HCT116 (cell line): ENCODE results near the gene ATP4A. TPM values are rescaled to one million over a fixed set of nuclear protein-coding genes. Genes with fewer than 3 reads are reported as not detected.
A peak's percentile ranks its signal among the peaks of the same experiment; 100 is the strongest.

Source experiments
- ATAC-seq: fragments of 200-7000 bp; cut with Tn5 transposase; 2 replicates; pipeline ENCODE4 v1.9.1; 2020; ENCODE audit warnings: mild to moderate bottlenecking, moderate library complexity
- BruUV-seq: library from RNA; stranded (reverse); fragments of 400-500 nt; replicated peaks from 2 replicates; lab custom pipeline; 2021; lab: Mats Ljungman, UMichigan
- CTCF ChIA-PET: fragments of 300-600 bp; sonication (Branson Sonifier 250); formaldehyde crosslinking; loops from one replicate; lab custom pipeline; 2021; ENCODE audit warnings: antibody characterized with exemption; lab: Charles Lee
- POLR2A ChIA-PET: fragments of 300-600, 350-600 bp; sonication (Branson Sonifier 250); formaldehyde crosslinking; loops from one replicate; lab custom pipeline; 2021; ENCODE audit warnings: antibody characterized with exemption; lab: Charles Lee
- RAD21 ChIA-PET, 2 experiments: fragments of 300-600 bp; sonication (Branson Sonifier 250); formaldehyde crosslinking; loops; one replicate each; lab custom pipeline; 2023; ENCODE audit warnings: low total read pairs in 2 of 2; ENCODE audit not compliant: uncharacterized antibody in 2 of 2, unreplicated experiment in 2 of 2, low non-redundant PET in 1 of 2; lab: Charles Lee
- DNase-seq: peaks from one replicate; pipeline ENCODE4 v3.0.0-alpha.2; 2010; ENCODE audit warnings: low read depth, low spot score
- H2AFZ ChIP-seq: fragments of 200-600 bp; shearing (Covaris generic), sonication (generic); 2 replicates; pipeline ENCODE4 v1.6.1; 2017; ENCODE audit warnings: low read depth, mixed run types, mixed read lengths, antibody characterized with exemption, low read length; ENCODE audit not compliant: poor library complexity, severe bottlenecking
- H3K27ac ChIP-seq: 2 replicates; pipeline ENCODE4 v1.5.1; 2012; ENCODE audit warnings: low read depth, low read length
- H3K27me3 ChIP-seq: fragments of 200-600 bp; sonication (generic); 2 replicates; pipeline ENCODE4 v1.6.1; 2016; ENCODE audit warnings: mixed run types, low read length, mixed read lengths; ENCODE audit not compliant: insufficient read depth
- H3K36me3 ChIP-seq, 2 experiments: fragments of 200-500 bp in 1 of 2; fragments of 200-600 bp in 1 of 2; sonication (Bioruptor generic) in 1 of 2; sonication (generic) in 1 of 2; 2 replicates each; pipeline versions ENCODE4 v1.5.1 to v1.6.1; 2014 to 2016; ENCODE audit warnings: low read length in 2 of 2, inconsistent platforms in 1 of 2, mixed read lengths in 1 of 2, mixed run types in 1 of 2; ENCODE audit not compliant: insufficient read depth in 2 of 2, control insufficient read depth in 1 of 2
- H3K4me1 ChIP-seq, 2 experiments: fragments of 200-600 bp in 1 of 2; sonication (generic) in 1 of 2; 2 replicates each; pipeline versions ENCODE4 v1.5.1 to v1.6.1; 2012 to 2017; ENCODE audit warnings: low read length in 2 of 2, inconsistent platforms in 1 of 2, mild to moderate bottlenecking in 1 of 2, mixed read lengths in 1 of 2, mixed run types in 1 of 2, moderate library complexity in 1 of 2; ENCODE audit not compliant: insufficient read depth in 2 of 2, control insufficient read depth in 1 of 2
- H3K4me2 ChIP-seq: fragments of 200-600 bp; sonication (generic); 2 replicates; pipeline ENCODE4 v1.6.1; 2017; ENCODE audit warnings: mixed run types, low read length, mixed read lengths
- H3K4me3 ChIP-seq, 2 experiments: fragments of 200-600 bp in 1 of 2; sonication (generic) in 1 of 2; replicated peaks in 1 of 2; 2 replicates each; pipeline ENCODE4 v1.5.1; 2011 to 2016; ENCODE audit warnings: low read length in 2 of 2, control low read depth in 1 of 2, low read depth in 1 of 2, mild to moderate bottlenecking in 1 of 2, mixed read lengths in 1 of 2, mixed run types in 1 of 2
- H3K79me2 ChIP-seq: fragments of 200-600 bp; sonication (generic); 2 replicates; pipeline ENCODE4 v1.6.1; 2017; ENCODE audit warnings: mild to moderate bottlenecking, mixed run types, low read length, moderate library complexity, mixed read lengths; ENCODE audit not compliant: insufficient read depth
- H3K9ac ChIP-seq: fragments of 200-600 bp; sonication (generic); 2 replicates; pipeline ENCODE4 v1.6.1; 2016; ENCODE audit warnings: low read length, mixed read lengths
- H3K9me2 ChIP-seq: fragments of 200-600 bp; sonication (generic), shearing (Covaris generic); 2 replicates; pipeline ENCODE4 v1.6.1; 2017; ENCODE audit warnings: mixed run types, mild to moderate bottlenecking, moderate library complexity; ENCODE audit not compliant: insufficient read depth
- H3K9me3 ChIP-seq, 2 experiments: fragments of 200-500 bp in 1 of 2; fragments of 200-600 bp in 1 of 2; sonication (Bioruptor generic) in 1 of 2; sonication (generic) in 1 of 2; 2 replicates each; pipeline ENCODE4 v1.6.1; 2014 to 2017; ENCODE audit warnings: low read length in 2 of 2, mixed read lengths in 2 of 2, inconsistent platforms in 1 of 2, low read depth in 1 of 2, mild to moderate bottlenecking in 1 of 2, mixed run types in 1 of 2, moderate library complexity in 1 of 2; ENCODE audit not compliant: control insufficient read depth in 1 of 2, insufficient read depth in 1 of 2
- H4K20me1 ChIP-seq: fragments of 200-600 bp; sonication (generic), shearing (Covaris generic); 2 replicates; pipeline ENCODE4 v1.6.1; 2017; ENCODE audit warnings: mixed run types, mild to moderate bottlenecking, moderate library complexity; ENCODE audit not compliant: insufficient read depth
- CEBPB ChIP-seq: IDR thresholded peaks from 2 replicates; pipeline ENCODE4 v1.6.1; 2012; ENCODE audit warnings: low read depth
- CTCF ChIP-seq, 3 experiments: fragments of 200-600 bp in 1 of 3; sonication (generic) in 1 of 3; IDR thresholded peaks in 2 of 3; conservative IDR thresholded peaks in 1 of 3; 2 replicates each; pipeline ENCODE4 v1.5.1; 2012 to 2017; ENCODE audit warnings: low read depth in 2 of 3, low read length in 2 of 3, antibody characterized with exemption in 1 of 3, borderline replicate concordance in 1 of 3, control low read depth in 1 of 3, mild to moderate bottlenecking in 1 of 3, mixed read lengths in 1 of 3, mixed run types in 1 of 3, moderate library complexity in 1 of 3; ENCODE audit not compliant: insufficient read depth in 1 of 3
- FOSL1 ChIP-seq: IDR thresholded peaks from 2 replicates; pipeline ENCODE4 v1.6.1; 2012; ENCODE audit warnings: low read depth
- JUND ChIP-seq: IDR thresholded peaks from 2 replicates; pipeline ENCODE4 v1.6.1; 2012
- POLR2A ChIP-seq: IDR thresholded peaks from 2 replicates; pipeline ENCODE4 v1.7.0; 2011; ENCODE audit warnings: borderline replicate concordance; ENCODE audit not compliant: insufficient read depth, insufficient read length; ENCODE audit errors: extremely low read depth
- POLR2AphosphoS5 ChIP-seq: IDR thresholded peaks from 2 replicates; pipeline ENCODE4 v1.6.1; 2011; ENCODE audit warnings: mild to moderate bottlenecking, low read depth, low read length, moderate library complexity
- SIN3A ChIP-seq: IDR thresholded peaks from 2 replicates; pipeline ENCODE4 v1.6.1; 2012; ENCODE audit warnings: low read depth
- SRF ChIP-seq: IDR thresholded peaks from 2 replicates; pipeline ENCODE4 v1.6.1; 2012; ENCODE audit warnings: low read depth
- TCF7L2 ChIP-seq: IDR thresholded peaks from 2 replicates; pipeline ENCODE4 v1.7.0; 2011; ENCODE audit warnings: borderline replicate concordance, inconsistent platforms; ENCODE audit not compliant: insufficient read depth, insufficient read length; ENCODE audit errors: extremely low read depth
- YY1 ChIP-seq: IDR thresholded peaks from 2 replicates; pipeline ENCODE4 v1.6.1; 2011; ENCODE audit warnings: low read length, low read depth, moderate library complexity, mild to moderate bottlenecking; ENCODE audit not compliant: insufficient replicate concordance; ENCODE audit errors: extremely low read depth
- ZBTB33 ChIP-seq: IDR thresholded peaks from 2 replicates; pipeline ENCODE4 v1.6.1; 2011; ENCODE audit warnings: mild to moderate bottlenecking, low read length, moderate library complexity; ENCODE audit not compliant: insufficient replicate concordance; ENCODE audit errors: extremely low read depth
- ZNF274 ChIP-seq: fragments of 200-500 bp; sonication (Bioruptor generic); IDR thresholded peaks from 2 replicates; pipeline ENCODE4 v1.6.1; 2014; ENCODE audit warnings: mild to moderate bottlenecking, low read depth, low read length, inconsistent platforms
- intact Hi-C: fragments of 100-400 bp; cut with micrococcal nuclease; formaldehyde crosslinking; loops from 2 replicates; pipeline ENCODE4 v1.10.0; 2022
- total RNA-seq: library from RNA; stranded (reverse); gene quantifications from one replicate; pipeline ENCODE4 v1.2.1, GENCODE V29; 2021; ENCODE audit not compliant: unreplicated experiment
- TF ChIP-seq, protein P1 (sequence below): IDR thresholded peaks from 2 replicates; pipeline ENCODE4 v1.6.1; 2012

ATP4A gene
- total RNA-seq, 1 experiment from 2014 or later: 0.27 TPM

- H4K20me1 ChIP-seq: no peaks in the 10 kb centered on the region
- RAD21 ChIA-PET: no interaction called here
Observed at GRCh38 chr19:35529241-35530218, 33.9 kb downstream of the ATP4A start.

DNA sequence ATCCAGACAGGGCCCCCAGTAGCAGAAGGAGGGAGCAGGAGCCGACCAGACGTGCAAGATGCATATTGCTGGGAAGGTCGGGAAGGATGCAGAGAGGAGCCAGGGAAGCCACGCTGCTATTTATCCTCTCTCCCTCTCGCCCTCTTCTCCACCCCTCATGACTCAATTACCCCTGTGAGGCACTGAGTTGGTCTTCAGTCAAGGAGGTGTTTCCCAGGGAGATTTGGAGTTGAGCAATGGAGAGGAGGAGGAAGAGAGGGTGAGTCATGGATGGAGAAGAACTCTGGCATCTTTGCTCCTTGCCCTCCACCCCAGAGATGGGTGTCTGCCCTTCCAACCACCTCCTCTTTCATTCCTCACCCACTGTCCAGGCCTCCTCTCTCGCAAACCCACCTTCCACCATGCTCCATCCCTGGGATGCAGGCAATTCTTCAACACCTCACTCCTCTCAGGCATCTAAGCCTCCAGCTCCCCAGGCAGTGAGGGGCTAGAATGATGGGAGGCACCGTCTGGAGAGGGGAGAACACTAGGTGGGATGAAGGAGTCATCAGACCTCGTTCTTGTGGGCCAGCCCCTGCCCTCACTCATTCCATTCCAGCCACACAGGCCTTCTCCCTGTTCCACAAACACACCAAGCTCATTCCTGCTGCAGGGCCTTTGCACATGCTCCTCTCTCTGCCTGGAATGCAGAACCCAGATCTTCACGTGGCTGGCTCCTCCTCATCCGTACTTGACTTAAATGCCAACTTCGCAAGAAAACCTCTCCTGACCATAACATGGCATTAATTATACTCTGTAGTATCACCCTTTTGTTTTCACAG, 35.0 kb downstream of the ATP4A start, which contains the start of gene SBSN:
SBSN (minus strand) TSS at position 94 of the 821 bp plus-strand sequence; CDS start at position 64, 30 bp downstream.
- no peak within 1 kb of the TSS for H3K4me3 ChIP-seq
- intact Hi-C loops: no loop called here
- ATAC-seq (no peak), DNase-seq (no peak)
- no peak within 1 kb of the TSS for H3K9ac ChIP-seq
- H3K27me3 ChIP-seq: no peaks in the 10 kb centered on the region
- H2AFZ ChIP-seq: no peak within 1 kb of the TSS
- H3K79me2 ChIP-seq: no peaks in the 10 kb centered on the region
- ChIA-PET CTCF (no interaction called here), RAD21 (no interaction called here), POLR2A (no interaction called here)
- peaks cover 0 to 8% of the 10 kb centered on the region in 2 experiments; a peak in 2 of 4 replicates for H3K4me1 ChIP-seq
- H4K20me1 ChIP-seq: no peaks in the 10 kb centered on the region
- H3K36me3 ChIP-seq: no peaks in the 10 kb centered on the region
- H3K9me2 ChIP-seq: no peaks in the 10 kb centered on the region
- H3K27ac ChIP-seq: no peak within 1 kb of the TSS
- no peaks in the 10 kb centered on the region for H3K9me3 ChIP-seq
- no TSS peak for BruUV-seq
- no peak within 1 kb of the TSS for H3K4me2 ChIP-seq
- no peak for TF ChIP-seq FOSL1
- no peak for TF ChIP-seq SRF
- TF ChIP-seq ZNF274: no peak
- no peak for TF ChIP-seq SIN3A
- TF ChIP-seq ZBTB33: no peak
- no peak for TF ChIP-seq YY1
- TF ChIP-seq POLR2A: no peak
- TF ChIP-seq CEBPB: no peak
- TF ChIP-seq, protein P1, sequence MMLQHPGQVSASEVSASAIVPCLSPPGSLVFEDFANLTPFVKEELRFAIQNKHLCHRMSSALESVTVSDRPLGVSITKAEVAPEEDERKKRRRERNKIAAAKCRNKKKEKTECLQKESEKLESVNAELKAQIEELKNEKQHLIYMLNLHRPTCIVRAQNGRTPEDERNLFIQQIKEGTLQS: no peak
- no peak for TF ChIP-seq CTCF (IDR thresholded peaks at IDR 0.05 in 2 of 3, conservative IDR thresholded peaks at IDR 0.05 in 1 of 3; ENCODE audit: borderline replicate concordance in 1 of 3, insufficient read depth in 1 of 3, low read depth in 2 of 3, low read length in 2 of 3)

More at GRCh38 chr19:35529241-35530218, 33.9 kb downstream of the ATP4A start:
- Histone ChIP-seq H3K4me3 (no peak overlapping the region), H3K9ac (no peak overlapping the region), H3K27ac (no peak overlapping the region), H3K36me3 (no peaks in the 10 kb centered on the region), H3K27me3 (no peaks in the 10 kb centered on the region), H3K4me1 (peaks cover 0 to 8% of the 10 kb centered on the region in 2 experiments; a peak in 2 of 4 replicates), H3K79me2 (no peaks in the 10 kb centered on the region), H2AFZ (no peak overlapping the region), H3K4me2 (no peak overlapping the region), H3K9me2 (no peaks in the 10 kb centered on the region), H3K9me3 (no peaks in the 10 kb centered on the region)
- CTCF ChIA-PET: no interaction called here
- intact Hi-C loops: no loop called here
- POLR2A ChIA-PET: no interaction called here
- no peak for DNase-seq
- TF ChIP-seq POLR2AphosphoS5 (0 out of 2 replicates have a peak, but pooled peaks have one; percentile 2), TCF7L2 (no peak), SIN3A (no peak), FOSL1 (no peak), JUND (no peak)
- no TSS peak for BruUV-seq
- ATAC-seq: no peak
